Stimulated activated CD4-positive, alpha-beta T cell treated with anti-CD3 and anti-CD28 coated beads, Interleukin-12 subunit alpha, Interleukin-12 subunit beta, amount 100 ng/mL, for 24 hours (primary cell): ENCODE results near the gene FAM53A.
"Not testable (repeated sequence)": the region's sequence is repeated elsewhere in the genome, so short reads cannot be mapped to it uniquely, and the experiment has no call there.

ENCODE experiments used
- DNase-seq, 2 experiments: peaks; one replicate each; pipeline ENCODE4 v3.0.0-alpha.2; 2020; ENCODE audit warnings: low read depth in 2 of 2

The FAM53A gene

GRCh38 chr4:1659104-1660043 is 24.7 kb downstream of the FAM53A start:
- DNase-seq = no peak

GRCh38 chr4:1658581-1658980 is 25.5 kb downstream of the FAM53A start:
- DNase-seq = no peak

- DNase-seq = no peak
Observed at GRCh38 chr4:1658146-1658545, 26.0 kb downstream of the FAM53A start.

- DNase-seq = no peak
Observed at GRCh38 chr4:1656986-1657385, 27.1 kb downstream of the FAM53A start.

- no peak for DNase-seq
Observed at GRCh38 chr4:1656132-1656531, 28.0 kb downstream of the FAM53A start.

GRCh38 chr4:1655676-1656075 is 28.4 kb downstream of the FAM53A start:
- no peak for DNase-seq

- DNase-seq = no peak
Observed at GRCh38 chr4:1655081-1655480, 29.0 kb downstream of the FAM53A start.

GRCh38 chr4:1654216-1654955 is 29.7 kb downstream of the FAM53A start:
- DNase-seq = no peak

GRCh38 chr4:1653776-1654175 is 30.3 kb downstream of the FAM53A start:
- DNase-seq = no peak

- no peak for DNase-seq
Observed at GRCh38 chr4:1652088-1652487, 32.0 kb downstream of the FAM53A start.

GRCh38 chr4:1651609-1652008 is 32.5 kb downstream of the FAM53A start:
- DNase-seq = no peak

- DNase-seq = no peak
Observed at GRCh38 chr4:1648962-1649361, 35.2 kb downstream of the FAM53A start.

GRCh38 chr4:1647432-1647831 is 36.7 kb downstream of the FAM53A start:
- no peak for DNase-seq

- DNase-seq = no peak
Observed at GRCh38 chr4:1646690-1647089, 37.4 kb downstream of the FAM53A start.

GRCh38 chr4:1644891-1645657 is 39.0 kb downstream of the FAM53A start:
- no peak for DNase-seq

- DNase-seq = no peak
Observed at GRCh38 chr4:1643971-1644735, 40.0 kb downstream of the FAM53A start.

GRCh38 chr4:1642196-1642951 is 41.7 kb downstream of the FAM53A start:
- DNase-seq = no peak

GRCh38 chr4:1641671-1642070 is 42.4 kb downstream of the FAM53A start:
- DNase-seq = no peak

GRCh38 chr4:1640716-1641503 is 43.2 kb downstream of the FAM53A start:
- not testable (repeated sequence) for DNase-seq

GRCh38 chr4:1640190-1640589 is 43.9 kb downstream of the FAM53A start:
- DNase-seq = no peak
